Smooth muscle cell (in vitro differentiated cells): ENCODE results near the gene FAM221B. TPM values are rescaled to one million over a fixed set of nuclear protein-coding genes. Genes with fewer than 3 reads are reported as not detected.

Source experiments
- DNase-seq: peaks from one replicate; lab custom pipeline; 2025; ENCODE audit not compliant: unreplicated experiment; lab: John Stamatoyannopoulos, UW
- H2AFZ ChIP-seq: fragments of 200-600 bp; sonication (generic); 2 replicates; pipeline ENCODE4 v1.6.0; 2016; ENCODE audit warnings: antibody characterized with exemption, low read depth, mild to moderate bottlenecking
- H3F3A ChIP-seq: fragments of 200-600 bp; sonication (generic); 2 replicates; pipeline ENCODE4 v1.6.0; 2017; ENCODE audit warnings: antibody characterized with exemption, low read depth
- H3K27ac ChIP-seq: fragments of 200-600 bp; sonication (generic); 2 replicates; pipeline ENCODE4 v1.5.1; 2016; ENCODE audit warnings: low read depth, mild to moderate bottlenecking
- H3K27me3 ChIP-seq: fragments of 200-600 bp; sonication (generic); 2 replicates; pipeline ENCODE4 v1.6.1; 2016; ENCODE audit warnings: low read depth, mild to moderate bottlenecking
- H3K36me3 ChIP-seq: fragments of 200-600 bp; sonication (generic); 2 replicates; pipeline ENCODE4 v1.5.1; 2016; ENCODE audit warnings: low read depth
- H3K4me1 ChIP-seq: fragments of 200-600 bp; sonication (generic); 2 replicates; pipeline ENCODE4 v1.5.1; 2016; ENCODE audit warnings: low read depth
- H3K4me2 ChIP-seq: fragments of 200-600 bp; sonication (generic); 2 replicates; pipeline ENCODE4 v1.6.0; 2016; ENCODE audit warnings: mild to moderate bottlenecking
- H3K4me3 ChIP-seq: fragments of 200-600 bp; sonication (generic); 2 replicates; pipeline ENCODE4 v1.5.1; 2016; ENCODE audit warnings: mild to moderate bottlenecking
- H3K79me2 ChIP-seq: fragments of 200-600 bp; sonication (generic); 2 replicates; pipeline ENCODE4 v1.6.0; 2016; ENCODE audit warnings: low read depth, mild to moderate bottlenecking
- H3K9ac ChIP-seq: fragments of 200-600 bp; sonication (generic); 2 replicates; pipeline ENCODE4 v1.6.0; 2016; ENCODE audit warnings: low read depth
- H3K9me3 ChIP-seq: fragments of 200-600 bp; sonication (generic); replicated peaks from 2 replicates; pipeline ENCODE4 v1.5.1; 2016; ENCODE audit warnings: low read depth
- H4K20me1 ChIP-seq: fragments of 200-600 bp; sonication (generic); 2 replicates; pipeline ENCODE4 v1.6.0; 2016; ENCODE audit warnings: low read depth
- CTCF ChIP-seq: fragments of 200-600 bp; sonication (generic); IDR thresholded peaks from 2 replicates; pipeline ENCODE4 v1.5.1; 2017; ENCODE audit warnings: borderline replicate concordance, mild to moderate bottlenecking, antibody characterized with exemption; ENCODE audit not compliant: insufficient read depth, poor library complexity, severe bottlenecking
- WGBS: methylation state at CpG from one replicate; pipeline ENCODE4 v1.1.7; 2016; ENCODE audit warnings: low lambda C conversion rate; 5-methylcytosine and 5-hydroxymethylcytosine counted together
- polyA plus RNA-seq: library from polyadenylated mRNA; unstranded; fragments of >200 nt; fragmentation: Nextera tagmentation; extraction: Ambion mirVana; gene quantifications from 2 replicates; pipeline ENCODE4 v1.2.1, GENCODE V29; 2016
- total RNA-seq: library from RNA; depleted of rRNA; stranded (reverse); fragments of >200 nt; gene quantifications from 2 replicates; pipeline ENCODE4 v1.2.3, GENCODE V29; 2014

FAM221B gene
- total and polyA plus RNA-seq, 2 experiments from 2014 or later = not detected

- TF ChIP-seq CTCF = no peak
- Histone ChIP-seq H3K27me3 (peaks cover 11% of the 10 kb centered on the region), H3K4me3 (no peak overlapping the region), H3K79me2 (no peaks in the 10 kb centered on the region), H3K9me3 (no peaks in the 10 kb centered on the region), H3F3A (no peaks in the 10 kb centered on the region), H3K4me2 (no peak overlapping the region), H3K36me3 (no peaks in the 10 kb centered on the region), H2AFZ (no peak overlapping the region), H3K4me1 (no peaks in the 10 kb centered on the region), H4K20me1 (no peaks in the 10 kb centered on the region), H3K27ac (no peak overlapping the region), H3K9ac (no peak overlapping the region)
- WGBS = 87% methylated on average over 5 of the region's 5 CpGs
- no peak for DNase-seq
Measured at GRCh38 chr9:35856882-35857281, 28.4 kb upstream of the FAM221B start.

DNA sequence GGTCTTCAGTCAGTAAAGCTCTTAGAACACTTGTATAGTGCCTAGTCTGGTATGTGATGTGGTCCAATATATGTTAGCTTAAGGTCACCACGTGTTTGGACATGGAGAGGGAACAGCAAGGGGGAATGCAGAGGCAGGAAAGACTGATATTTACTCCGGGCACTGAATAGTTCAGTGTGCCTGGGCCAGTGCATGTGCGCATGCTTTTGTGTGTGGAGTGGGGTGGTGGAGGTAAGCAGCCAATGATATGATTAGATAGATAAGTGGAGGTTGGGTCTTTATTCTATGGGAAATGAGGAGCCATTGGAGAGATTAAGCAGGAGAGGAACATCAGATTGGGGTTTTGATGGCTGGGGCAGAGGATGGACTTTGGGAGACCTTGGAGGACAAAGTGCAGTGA, 27.7 kb upstream of the FAM221B start:
- H3K36me3 ChIP-seq = no peaks in the 10 kb centered on the region
- no peaks in the 10 kb centered on the region for H3F3A ChIP-seq
- H3K4me3 ChIP-seq = no peak overlapping the region
- no peaks in the 10 kb centered on the region for H3K4me1 ChIP-seq
- no peak overlapping the region for H3K4me2 ChIP-seq
- no peak for TF ChIP-seq CTCF
- WGBS = 89% methylated on average over 3 of the region's 3 CpGs
- no peak overlapping the region for H3K27ac ChIP-seq
- no peaks in the 10 kb centered on the region for H3K79me2 ChIP-seq
- no peak for DNase-seq
- no peaks in the 10 kb centered on the region for H4K20me1 ChIP-seq
- H3K27me3 ChIP-seq = peaks cover 8% of the 10 kb centered on the region
- H3K9ac ChIP-seq = no peak overlapping the region
- no peaks in the 10 kb centered on the region for H3K9me3 ChIP-seq
- H2AFZ ChIP-seq = no peak overlapping the region

DNA sequence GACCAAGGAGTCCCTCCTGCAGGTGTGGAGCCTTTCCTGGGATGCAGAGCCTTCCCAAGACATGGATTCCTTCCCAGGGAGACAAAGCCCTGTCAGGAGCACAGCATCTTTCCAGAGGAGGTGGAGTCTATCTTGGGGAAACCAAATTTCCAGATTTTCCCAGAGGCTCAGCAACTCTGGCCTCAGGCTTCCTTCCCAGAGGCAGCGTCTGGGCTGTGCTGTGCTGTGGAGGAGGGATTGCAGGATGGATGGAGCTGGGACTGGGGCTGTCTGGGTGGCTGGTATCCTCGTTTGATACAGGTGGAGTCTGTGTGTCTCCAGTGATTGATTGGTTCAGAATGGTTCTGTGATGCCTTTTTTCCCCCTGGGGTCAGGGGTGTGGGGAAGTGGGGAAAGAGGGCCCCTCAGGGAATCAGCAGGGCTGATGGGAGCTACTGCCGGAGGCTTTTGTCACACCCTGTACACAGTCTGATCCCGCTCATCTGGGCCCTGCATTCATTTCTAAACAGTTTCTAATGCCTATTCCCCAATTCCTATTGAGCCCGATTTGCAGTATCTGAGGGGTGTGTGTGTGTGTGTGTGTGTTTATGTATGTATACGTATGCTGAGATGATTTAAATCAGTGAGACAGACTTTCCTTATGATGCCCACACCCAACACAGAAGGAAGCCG, 25.7 kb upstream of the FAM221B start:
- TF ChIP-seq CTCF = no peak
- Histone ChIP-seq H3K9me3 (no peaks in the 10 kb centered on the region), H3K36me3 (no peaks in the 10 kb centered on the region), H3F3A (no peaks in the 10 kb centered on the region), H2AFZ (no peak overlapping the region), H3K27me3 (no peaks in the 10 kb centered on the region), H3K4me2 (no peak overlapping the region), H3K4me3 (no peak overlapping the region), H3K79me2 (no peaks in the 10 kb centered on the region), H3K27ac (no peak overlapping the region), H3K9ac (no peak overlapping the region), H3K4me1 (no peaks in the 10 kb centered on the region), H4K20me1 (no peaks in the 10 kb centered on the region)
- 92% methylated on average over 7 of the region's 7 CpGs for WGBS
- DNase-seq = no peak
